A673 (cell line): Measurements from ENCODE around the gene ADA. TPM values are rescaled to one million over a fixed set of nuclear protein-coding genes. Genes with fewer than 3 reads are reported as not detected.

ENCODE experiments used
- BruUV-seq: library from RNA; stranded (reverse); fragments of 400-500 nt; replicated peaks from 2 replicates; lab custom pipeline; 2021; lab: Mats Ljungman, UMichigan
- CTCF ChIA-PET: fragments of 300-600 bp; sonication (Branson Sonifier 250); formaldehyde crosslinking; loops from one replicate; lab custom pipeline; 2022; ENCODE audit warnings: antibody characterized with exemption; lab: Charles Lee
- POLR2A ChIA-PET: fragments of 300-600 bp; sonication (Branson Sonifier 250); formaldehyde crosslinking; loops from one replicate; lab custom pipeline; 2022; ENCODE audit warnings: antibody characterized with exemption; ENCODE audit not compliant: low non-redundant PET; lab: Charles Lee
- DNase-seq: peaks from one replicate; pipeline ENCODE4 v3.0.0-alpha.2; 2015; ENCODE audit warnings: low spot score
- H3K27ac ChIP-seq: fragments of 200-600 bp; sonication (generic); 2 replicates; pipeline ENCODE4 v1.5.1; 2016; ENCODE audit warnings: mixed run types, low read depth, mild to moderate bottlenecking, mixed read lengths, antibody characterized with exemption, low read length; ENCODE audit not compliant: poor library complexity, severe bottlenecking
- H3K27me3 ChIP-seq: fragments of 200-600 bp; sonication (generic); replicated peaks from 2 replicates; pipeline ENCODE4 v1.6.1; 2017; ENCODE audit warnings: mixed run types, low read depth, mild to moderate bottlenecking, mixed read lengths, antibody characterized with exemption, low read length; ENCODE audit not compliant: insufficient read depth, poor library complexity
- H3K36me3 ChIP-seq: fragments of 200-600 bp; sonication (generic); 2 replicates; pipeline ENCODE4 v1.6.1; 2016; ENCODE audit warnings: mixed run types, mild to moderate bottlenecking, mixed read lengths, antibody characterized with exemption, low read length; ENCODE audit not compliant: insufficient read depth, poor library complexity, severe bottlenecking
- H3K4me1 ChIP-seq: fragments of 200-600 bp; sonication (generic); 2 replicates; pipeline ENCODE4 v1.6.1; 2017; ENCODE audit warnings: mixed run types, mild to moderate bottlenecking, mixed read lengths, antibody characterized with exemption, low read length; ENCODE audit not compliant: insufficient read depth, poor library complexity, severe bottlenecking
- H3K4me3 ChIP-seq: fragments of 200-600 bp; sonication (generic); 2 replicates; pipeline ENCODE4 v1.5.1; 2016; ENCODE audit warnings: low read depth, mixed run types, mild to moderate bottlenecking, mixed read lengths, low read length; ENCODE audit not compliant: poor library complexity, severe bottlenecking
- H3K9me3 ChIP-seq: fragments of 200-600 bp; sonication (generic); 2 replicates; pipeline ENCODE4 v1.6.1; 2016; ENCODE audit warnings: mixed run types, low read depth, mild to moderate bottlenecking, mixed read lengths, antibody characterized with exemption, low read length; ENCODE audit not compliant: poor library complexity, severe bottlenecking
- CTCF ChIP-seq: fragments of 300-800, 200-600 bp; sonication (generic); conservative IDR thresholded peaks from 2 replicates; pipeline ENCODE4 v1.5.1; 2017; ENCODE audit warnings: low read depth, mild to moderate bottlenecking, antibody characterized with exemption, low read length, moderate library complexity, mixed read lengths
- EZH2 ChIP-seq: fragments of 200-600 bp; sonication (generic); IDR thresholded peaks from 2 replicates; pipeline ENCODE4 v1.6.1; 2017; ENCODE audit warnings: borderline replicate concordance, low read depth, mild to moderate bottlenecking, mixed read lengths, antibody characterized with exemption, low read length; ENCODE audit not compliant: poor library complexity, severe bottlenecking
- intact Hi-C: fragments of 100-400 bp; cut with micrococcal nuclease; formaldehyde crosslinking; loops from one replicate; pipeline ENCODE4 v1.10.0; 2022; ENCODE audit not compliant: unreplicated experiment
- total RNA-seq: library from RNA; stranded (reverse); gene quantifications from 2 replicates; pipeline ENCODE4 v1.2.3, GENCODE V29; 2021

ADA gene
- total RNA-seq, 1 experiment from 2014 or later: 19.3 TPM

- POLR2A ChIA-PET: no interaction called here
- intact Hi-C loops: no loop called here
Observed at GRCh38 chr20:44629542-44629941, 22.0 kb downstream of the ADA start.

DNA sequence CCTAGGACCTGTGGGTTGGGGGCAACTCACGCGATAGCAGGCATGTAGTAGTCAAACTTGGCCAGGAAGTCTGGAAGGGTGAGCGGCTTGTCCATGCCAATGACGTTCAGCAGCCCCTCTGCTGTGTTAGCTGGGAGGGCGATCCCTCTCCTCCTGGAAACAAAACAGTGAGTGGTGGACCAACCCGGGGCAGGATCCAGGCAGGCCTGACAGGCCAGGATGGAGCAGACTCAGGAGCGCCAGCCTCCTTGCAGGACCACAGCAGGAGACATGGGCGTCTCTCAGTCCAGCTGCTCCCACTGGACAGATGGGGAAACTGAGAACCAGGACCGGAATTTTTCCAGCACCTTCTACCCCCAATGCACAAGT is 22.5 kb downstream of the ADA start:
- POLR2A ChIA-PET: no interaction called here
- no peaks in the 10 kb centered on the region for H3K27me3 ChIP-seq
- no peaks in the 10 kb centered on the region for H3K9me3 ChIP-seq
- intact Hi-C loops: no loop called here
- CTCF ChIA-PET: no interaction called here
- TF ChIP-seq EZH2 (no peak), CTCF (no peak)
- no TSS peak for BruUV-seq
- H3K4me1 ChIP-seq: no peaks in the 10 kb centered on the region
- no peak overlapping the region for H3K4me3 ChIP-seq
- peaks cover 3% of the 10 kb centered on the region for H3K36me3 ChIP-seq
- no peak for DNase-seq
- H3K27ac ChIP-seq: no peak overlapping the region

More at GRCh38 chr20:44629542-44629941, 22.0 kb downstream of the ADA start:
- H3K36me3 ChIP-seq: peaks cover under 1% of the 10 kb centered on the region
- BruUV-seq: no TSS peak
- no peaks in the 10 kb centered on the region for H3K4me1 ChIP-seq
- H3K27me3 ChIP-seq: no peaks in the 10 kb centered on the region
- TF ChIP-seq CTCF: no peak
- TF ChIP-seq EZH2: no peak
- H3K9me3 ChIP-seq: no peaks in the 10 kb centered on the region
- H3K4me3 ChIP-seq: no peak overlapping the region
- no peak overlapping the region for H3K27ac ChIP-seq
- CTCF ChIA-PET: no interaction called here
- no peak for DNase-seq

DNA sequence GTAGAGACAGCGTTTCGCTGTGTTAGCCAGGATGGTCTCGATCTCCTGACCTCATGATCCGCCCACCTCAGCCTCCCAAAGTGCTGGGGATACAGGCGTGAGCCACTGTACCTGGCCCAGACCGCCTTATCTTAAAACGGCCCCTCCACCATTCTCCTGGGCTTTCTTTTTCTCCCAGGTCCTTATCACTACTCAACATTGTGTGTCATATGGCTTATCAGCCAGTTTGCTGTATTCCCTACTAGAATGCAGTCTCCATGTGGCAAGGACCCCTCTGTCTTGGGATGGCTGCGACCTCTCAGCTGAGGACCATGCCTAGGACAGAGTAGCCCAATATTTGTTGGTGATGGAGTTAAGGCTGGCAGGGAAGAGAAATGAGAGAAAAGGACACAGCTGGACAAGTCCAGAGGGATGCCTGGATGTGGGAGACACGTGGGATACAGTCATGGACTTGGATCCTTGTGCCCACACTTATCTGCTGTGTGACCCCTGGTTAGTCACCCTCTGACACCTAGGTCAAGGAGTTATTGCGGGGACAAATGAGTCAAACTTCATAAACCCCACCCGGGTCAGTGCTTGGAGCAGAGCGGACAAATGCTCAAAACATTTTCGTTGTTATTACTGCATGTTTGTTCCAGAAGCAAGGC is 24.0 kb downstream of the ADA start:
- DNase-seq: no peak
- BruUV-seq: no TSS peak
- Histone ChIP-seq H3K4me3 (no peak overlapping the region), H3K27ac (no peak overlapping the region), H3K4me1 (no peaks in the 10 kb centered on the region), H3K36me3 (peaks cover 6% of the 10 kb centered on the region), H3K27me3 (no peaks in the 10 kb centered on the region), H3K9me3 (no peaks in the 10 kb centered on the region)
- ChIA-PET POLR2A (interaction anchor here (0.6 kb wide), 1 partner anchor 115 kb away, joined by 3 read pairs; no protein-coding TSS in a partner anchor), CTCF (no interaction called here)
- intact Hi-C loops: no loop called here
- no peak for TF ChIP-seq CTCF
- TF ChIP-seq EZH2: no peak
